ENCODE measurements around the gene IL1RAPL2. TPM values are rescaled to one million over a fixed set of nuclear protein-coding genes. Genes with fewer than 3 reads are reported as not detected.

IL1RAPL2 gene
- total and polyA plus RNA-seq, 2 of the 8 experiments (the other 6 are each of a cell fraction or from before 2014, with no cell fraction given) = 0.20 to 1.3 TPM

DNA sequence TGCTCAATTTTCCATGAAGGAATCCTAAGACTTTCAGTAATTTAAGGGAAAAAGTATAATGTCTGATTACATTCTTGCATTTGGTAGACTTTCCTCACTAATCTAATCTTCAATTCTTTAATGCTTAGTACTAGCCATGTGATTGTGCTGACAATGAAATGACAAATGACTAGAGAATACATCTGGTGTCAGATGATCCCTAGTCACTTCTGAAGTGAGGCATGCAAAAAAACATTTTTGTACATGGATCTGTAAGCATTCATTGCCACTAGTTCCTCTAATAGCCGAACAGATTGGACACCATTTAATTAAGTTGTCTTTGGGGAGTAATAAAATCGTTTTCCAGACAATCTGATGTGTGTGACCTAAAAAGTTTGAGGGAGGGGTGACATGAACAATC is 1193.6 kb downstream of the IL1RAPL2 start (continued):
- TF ChIP-seq EGR1 (IDR thresholded peaks at IDR 0.05; ENCODE audit: borderline replicate concordance, low read depth, low read length) = no peak
- TF ChIP-seq CBX5 (IDR thresholded peaks at IDR 0.05; ENCODE audit: low read depth, low read length) = no peak
- no peak for TF ChIP-seq RFX5 (IDR thresholded peaks at IDR 0.05; ENCODE audit: borderline replicate concordance, low read depth, low read length)

All from H1 (cell line).